ENCODE results near the gene RAP1GDS1. TPM values are rescaled to one million over a fixed set of nuclear protein-coding genes. Genes with fewer than 3 reads are reported as not detected.

Gene RAP1GDS1
- total RNA-seq, 4 donors from 2014 or later: 40.5 to 61.4 (median 54.1) TPM

DNA sequence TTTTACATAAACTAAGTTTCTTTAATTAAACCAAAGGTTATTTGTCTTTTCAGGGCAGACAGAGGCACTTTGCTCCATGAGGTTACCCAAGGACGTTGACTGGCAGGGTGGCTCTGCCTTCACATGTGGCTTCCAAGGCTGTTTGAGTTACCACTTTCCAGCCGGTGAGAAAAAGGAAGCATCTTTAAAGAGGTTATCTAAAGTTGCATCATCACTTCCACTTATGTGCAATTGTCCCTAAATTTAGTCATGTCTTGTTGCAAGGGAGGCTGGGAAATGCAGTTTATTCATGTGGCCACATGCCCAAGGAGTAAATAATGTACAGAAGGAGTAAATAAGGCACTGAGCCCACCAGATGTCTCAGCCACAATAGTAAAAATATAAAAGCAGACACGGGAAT, 29.0 kb upstream of the RAP1GDS1 start:
- WGBS, 2 donors: 60 to 68% methylated on average over 3 of the region's 3 CpGs
- TF ChIP-seq POLR2A (IDR thresholded peaks at IDR 0.05): no peak
- Histone ChIP-seq H3K9me3 (no peaks in the 10 kb centered on the region), H3K4me3 (no peak overlapping the region), H3K27me3 (no peaks in the 10 kb centered on the region), H3K36me3 (no peaks in the 10 kb centered on the region), H3K27ac (no peak overlapping the region), H3K4me1 (no peaks in the 10 kb centered on the region)
- DNase-seq (ENCODE audit: low spot score in 2 of 2): no peak

DNA sequence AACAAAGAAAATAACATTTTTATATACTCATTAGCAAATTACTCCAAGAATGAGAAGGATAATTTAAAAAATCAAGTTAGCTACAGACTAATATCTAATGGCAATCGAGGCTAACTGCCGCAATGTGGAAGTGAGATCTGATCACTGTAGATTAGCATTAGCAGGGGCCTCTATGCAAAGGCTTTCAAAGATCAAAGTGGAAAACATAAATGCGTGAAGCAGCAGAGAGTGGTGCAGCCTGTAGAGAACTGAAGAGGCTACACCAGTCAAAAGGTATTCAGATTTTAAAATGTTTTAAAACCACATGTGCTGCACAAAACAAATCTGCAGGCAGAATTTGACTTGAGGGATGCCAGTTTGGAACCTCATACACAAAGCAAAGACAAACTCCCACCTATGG, 24.0 kb upstream of the RAP1GDS1 start:
- Histone ChIP-seq H3K4me1 (no peaks in the 10 kb centered on the region), H3K36me3 (no peaks in the 10 kb centered on the region), H3K27me3 (no peaks in the 10 kb centered on the region), H3K4me3 (no peak overlapping the region), H3K9me3 (no peaks in the 10 kb centered on the region), H3K27ac (no peak overlapping the region)
- WGBS, 2 donors: 90 to 93% methylated on average over 3 of the region's 3 CpGs
- TF ChIP-seq, protein P1, sequence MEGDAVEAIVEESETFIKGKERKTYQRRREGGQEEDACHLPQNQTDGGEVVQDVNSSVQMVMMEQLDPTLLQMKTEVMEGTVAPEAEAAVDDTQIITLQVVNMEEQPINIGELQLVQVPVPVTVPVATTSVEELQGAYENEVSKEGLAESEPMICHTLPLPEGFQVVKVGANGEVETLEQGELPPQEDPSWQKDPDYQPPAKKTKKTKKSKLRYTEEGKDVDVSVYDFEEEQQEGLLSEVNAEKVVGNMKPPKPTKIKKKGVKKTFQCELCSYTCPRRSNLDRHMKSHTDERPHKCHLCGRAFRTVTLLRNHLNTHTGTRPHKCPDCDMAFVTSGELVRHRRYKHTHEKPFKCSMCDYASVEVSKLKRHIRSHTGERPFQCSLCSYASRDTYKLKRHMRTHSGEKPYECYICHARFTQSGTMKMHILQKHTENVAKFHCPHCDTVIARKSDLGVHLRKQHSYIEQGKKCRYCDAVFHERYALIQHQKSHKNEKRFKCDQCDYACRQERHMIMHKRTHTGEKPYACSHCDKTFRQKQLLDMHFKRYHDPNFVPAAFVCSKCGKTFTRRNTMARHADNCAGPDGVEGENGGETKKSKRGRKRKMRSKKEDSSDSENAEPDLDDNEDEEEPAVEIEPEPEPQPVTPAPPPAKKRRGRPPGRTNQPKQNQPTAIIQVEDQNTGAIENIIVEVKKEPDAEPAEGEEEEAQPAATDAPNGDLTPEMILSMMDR (IDR thresholded peaks at IDR 0.05): no peak
- TF ChIP-seq EP300 (IDR thresholded peaks at IDR 0.05): no peak
- no peak for TF ChIP-seq POLR2A (IDR thresholded peaks at IDR 0.05)
- DNase-seq (ENCODE audit: low spot score in 2 of 2): no peak

DNA sequence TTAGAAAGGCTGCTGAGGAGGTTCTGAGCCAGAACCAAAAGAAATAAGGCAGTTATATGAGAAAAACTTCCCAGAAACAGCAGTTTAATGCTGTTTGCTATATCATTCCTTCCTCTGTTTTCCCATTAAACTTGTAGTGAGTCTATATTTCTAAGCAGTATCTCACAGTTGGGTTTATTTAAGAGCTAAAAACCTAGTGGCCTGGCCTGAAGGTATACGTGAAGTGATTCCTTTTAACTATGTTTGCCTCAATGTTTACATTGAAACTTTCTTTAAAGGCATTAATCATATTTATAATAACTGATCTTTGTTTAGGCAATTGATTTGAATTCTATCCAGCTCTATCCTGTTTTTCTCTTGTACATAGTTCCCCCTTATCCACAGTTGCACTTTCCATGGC, 19.1 kb upstream of the RAP1GDS1 start:
- no peak overlapping the region for H3K4me3 ChIP-seq
- no peak overlapping the region for H3K27ac ChIP-seq
- no peak for DNase-seq (ENCODE audit: low spot score in 2 of 2)
- WGBS, 2 donors: 91 to 93% methylated on average over 1 of the region's 1 CpG
- no peak for TF ChIP-seq EP300 (IDR thresholded peaks at IDR 0.05)
- TF ChIP-seq POLR2A (IDR thresholded peaks at IDR 0.05): no peak
- H3K27me3 ChIP-seq: no peaks in the 10 kb centered on the region
- no peaks in the 10 kb centered on the region for H3K4me1 ChIP-seq
- H3K9me3 ChIP-seq: no peaks in the 10 kb centered on the region
- no peaks in the 10 kb centered on the region for H3K36me3 ChIP-seq

DNA sequence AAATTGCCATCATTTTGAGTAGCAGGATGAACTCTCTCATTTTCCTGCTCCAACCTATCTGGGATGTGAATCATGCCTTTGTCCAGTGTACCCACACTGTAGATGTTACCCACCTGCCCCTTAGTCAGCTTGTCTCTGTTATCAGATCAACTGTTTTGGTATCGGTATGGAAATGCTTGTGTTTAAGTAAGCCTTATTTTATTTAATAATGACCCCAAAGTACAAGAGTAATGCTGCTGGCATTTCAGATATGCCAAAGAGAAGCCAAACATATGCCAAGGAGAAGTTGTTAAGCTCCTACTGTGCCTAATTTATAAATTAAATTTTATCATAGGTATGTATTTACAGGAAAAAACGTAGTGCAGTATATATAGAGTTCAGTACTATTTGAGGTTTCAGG, 18.6 kb upstream of the RAP1GDS1 start:
- WGBS, 2 donors: 82 to 89% methylated on average over 2 of the region's 2 CpGs
- DNase-seq (ENCODE audit: low spot score in 2 of 2): no peak
- Histone ChIP-seq H3K4me1 (no peaks in the 10 kb centered on the region), H3K36me3 (no peaks in the 10 kb centered on the region), H3K27me3 (no peaks in the 10 kb centered on the region), H3K4me3 (no peak overlapping the region), H3K9me3 (no peaks in the 10 kb centered on the region), H3K27ac (no peak overlapping the region)
- TF ChIP-seq EP300 (IDR thresholded peaks at IDR 0.05) (no peak), POLR2A (IDR thresholded peaks at IDR 0.05) (no peak)
- TF ChIP-seq, protein P1 (IDR thresholded peaks at IDR 0.05): no peak

DNA sequence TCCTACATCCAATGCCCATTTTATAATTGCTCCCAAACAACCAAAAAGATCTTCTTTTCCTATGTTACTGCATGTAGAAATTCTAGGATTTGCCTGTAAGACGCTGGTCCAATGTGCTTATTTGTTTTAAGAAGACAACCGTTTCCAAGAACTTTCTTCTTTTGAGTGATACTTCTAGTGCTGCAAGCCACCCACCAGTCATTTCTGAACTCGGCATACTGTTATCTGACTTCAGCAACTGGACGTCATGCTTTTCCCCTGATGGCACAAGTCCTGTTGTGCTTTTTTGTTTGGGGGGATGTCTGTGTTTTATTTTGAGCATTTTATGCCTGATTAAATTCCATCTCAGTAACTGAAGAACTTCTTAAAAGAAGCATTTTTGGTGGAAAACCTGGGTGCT, 16.0 kb upstream of the RAP1GDS1 start:
- 84 to 90% methylated on average over 4 of the region's 4 CpGs for WGBS, 2 donors
- Histone ChIP-seq H3K4me1 (no peaks in the 10 kb centered on the region), H3K27me3 (no peaks in the 10 kb centered on the region), H3K4me3 (no peak overlapping the region), H3K27ac (no peak overlapping the region), H3K36me3 (no peaks in the 10 kb centered on the region), H3K9me3 (no peaks in the 10 kb centered on the region)
- no peak for TF ChIP-seq POLR2A (IDR thresholded peaks at IDR 0.05)
- no peak for TF ChIP-seq EP300 (IDR thresholded peaks at IDR 0.05)
- no peak for DNase-seq (ENCODE audit: low spot score in 2 of 2)

DNA sequence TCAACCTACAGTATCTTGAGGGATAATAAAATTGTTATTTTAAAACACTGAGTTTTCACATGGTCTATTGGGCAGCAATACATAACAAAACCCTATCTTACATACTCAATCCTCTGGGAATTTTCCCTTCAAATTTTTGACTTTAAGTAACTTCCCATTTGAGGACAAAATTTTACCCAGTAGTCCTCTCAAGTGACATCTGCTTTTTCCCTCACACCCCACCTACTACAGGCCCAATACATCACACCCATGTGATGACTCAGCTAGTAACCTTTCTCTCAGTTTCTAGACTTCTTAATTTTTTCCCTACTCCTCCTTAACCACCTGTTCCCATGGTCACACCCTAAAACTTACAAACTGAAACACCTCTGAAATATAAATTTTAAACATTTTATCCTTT, 12.2 kb upstream of the RAP1GDS1 start:
- TF ChIP-seq EP300 (IDR thresholded peaks at IDR 0.05) (no peak), POLR2A (IDR thresholded peaks at IDR 0.05) (no peak)
- TF ChIP-seq, protein P1 (IDR thresholded peaks at IDR 0.05): no peak
- H3K27me3 ChIP-seq: no peaks in the 10 kb centered on the region

DNA sequence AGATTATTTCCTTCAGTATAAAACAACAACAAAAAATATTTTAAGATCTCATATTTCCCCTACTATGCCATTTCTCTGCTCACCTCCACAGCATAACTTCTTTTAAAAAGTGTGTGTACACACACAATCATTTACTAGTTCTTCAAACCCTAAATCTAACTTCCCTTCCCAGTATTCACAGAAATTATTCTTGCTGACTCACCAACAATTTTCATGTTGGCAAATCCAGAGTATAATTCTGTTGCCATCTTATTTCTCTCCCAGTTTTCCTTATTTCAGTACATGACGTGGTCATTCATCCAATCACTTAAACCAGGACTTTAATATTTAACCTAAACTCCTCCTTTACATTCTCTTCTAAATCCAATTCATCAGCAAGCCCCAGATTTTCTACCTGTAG, 11.4 kb upstream of the RAP1GDS1 start:
- 79 to 95% methylated on average over 1 of the region's 1 CpG for WGBS, 2 donors
- H3K36me3 ChIP-seq: no peaks in the 10 kb centered on the region
- TF ChIP-seq POLR2A (IDR thresholded peaks at IDR 0.05) (no peak), EP300 (IDR thresholded peaks at IDR 0.05) (no peak)
- TF ChIP-seq, protein P1 (IDR thresholded peaks at IDR 0.05): no peak
- no peaks in the 10 kb centered on the region for H3K4me1 ChIP-seq
- H3K9me3 ChIP-seq: no peaks in the 10 kb centered on the region
- no peak overlapping the region for H3K27ac ChIP-seq
- DNase-seq (ENCODE audit: low spot score in 2 of 2): no peak
- no peaks in the 10 kb centered on the region for H3K27me3 ChIP-seq
- no peak overlapping the region for H3K4me3 ChIP-seq

More for the DNA sequence above, 12.2 kb upstream of the RAP1GDS1 start:
- no peaks in the 10 kb centered on the region for H3K4me1 ChIP-seq
- H3K4me3 ChIP-seq: no peak overlapping the region
- DNase-seq (ENCODE audit: low spot score in 2 of 2): no peak
- H3K36me3 ChIP-seq: no peaks in the 10 kb centered on the region
- H3K9me3 ChIP-seq: no peaks in the 10 kb centered on the region
- H3K27ac ChIP-seq: no peak overlapping the region
